Left lung (tissue), 10 donors: ENCODE results near the gene FAM240A. TPM values are rescaled to one million over a fixed set of nuclear protein-coding genes. Genes with fewer than 3 reads are reported as not detected.
A peak's percentile ranks its signal among the peaks of the same experiment; 100 is the strongest.

ENCODE experiments used
- ATAC-seq: fragments of 200-7000 bp; cut with Tn5 transposase; one replicate; pipeline ENCODE4 v1.9.1; 2020; ENCODE audit warnings: moderate library complexity
- DNase-seq, 4 donors: peaks; one replicate each; pipeline ENCODE4 v3.0.0-alpha.2; 2013 to 2020
- H3K27ac ChIP-seq, 2 donors: fragments of 200-600 bp; sonication (generic) in 1 of 2; one replicate each; pipeline versions ENCODE4 v1.5.0 to v1.8.0; 2020 to 2021
- H3K27me3 ChIP-seq, 2 donors: fragments of 200-600 bp; sonication (generic) in 1 of 2; one replicate each; pipeline versions ENCODE4 v1.5.0 to v1.8.0; 2020 to 2021
- H3K36me3 ChIP-seq, 2 donors: fragments of 200-600 bp; sonication (generic) in 1 of 2; one replicate each; pipeline versions ENCODE4 v1.5.0 to v1.8.0; 2020 to 2021
- H3K4me1 ChIP-seq, 2 donors: fragments of 200-600 bp; one replicate each; pipeline ENCODE4 v1.8.0; 2021
- H3K4me3 ChIP-seq, 2 donors: fragments of 200-600 bp; sonication (generic) in 1 of 2; one replicate each; pipeline versions ENCODE4 v1.5.0 to v1.8.0; 2020 to 2021; ENCODE audit warnings: mild to moderate bottlenecking in 1 of 2
- H3K9me3 ChIP-seq, 2 donors: fragments of 200-600 bp; sonication (generic) in 1 of 2; one replicate each; pipeline versions ENCODE4 v1.5.0 to v1.8.0; 2020 to 2021
- intact Hi-C, 2 donors: fragments of 100-400 bp; cut with DNase I; formaldehyde crosslinking; loops; one replicate each; pipeline versions ENCODE4 v1.11.2 to v1.14.2; 2022
- polyA plus RNA-seq, 6 donors: library from polyadenylated mRNA; unstranded; fragments of 120-200 nt; gene quantifications; one replicate each; pipeline ENCODE4 v1.2.1, GENCODE V29; 2013; ENCODE audit not compliant: insufficient read length in 6 of 6
- total RNA-seq, 2 donors: library from RNA; stranded (reverse); fragmentation: NEBNext Ultra II Directional; extraction: Animal tissue kit (Norgen Biotek cat#: 25700); gene quantifications; one replicate each; pipeline ENCODE4 v1.2.1, GENCODE V29; 2021
- TF ChIP-seq, protein P1 (sequence below), 2 donors: fragments of 200-600 bp; sonication (generic) in 1 of 2; IDR thresholded peaks; one replicate each; pipeline versions ENCODE4 v1.5.0 to v1.8.0; 2021; ENCODE audit warnings: antibody characterized with exemption in 2 of 2
- donor health status: DM: no; HTN: yes; CAD: no.
- donor health status: DM: no; HTN: no; CAD: no.

The FAM240A gene
- total and polyA plus RNA-seq, 8 donors, result not detected

- TF ChIP-seq, protein P1, sequence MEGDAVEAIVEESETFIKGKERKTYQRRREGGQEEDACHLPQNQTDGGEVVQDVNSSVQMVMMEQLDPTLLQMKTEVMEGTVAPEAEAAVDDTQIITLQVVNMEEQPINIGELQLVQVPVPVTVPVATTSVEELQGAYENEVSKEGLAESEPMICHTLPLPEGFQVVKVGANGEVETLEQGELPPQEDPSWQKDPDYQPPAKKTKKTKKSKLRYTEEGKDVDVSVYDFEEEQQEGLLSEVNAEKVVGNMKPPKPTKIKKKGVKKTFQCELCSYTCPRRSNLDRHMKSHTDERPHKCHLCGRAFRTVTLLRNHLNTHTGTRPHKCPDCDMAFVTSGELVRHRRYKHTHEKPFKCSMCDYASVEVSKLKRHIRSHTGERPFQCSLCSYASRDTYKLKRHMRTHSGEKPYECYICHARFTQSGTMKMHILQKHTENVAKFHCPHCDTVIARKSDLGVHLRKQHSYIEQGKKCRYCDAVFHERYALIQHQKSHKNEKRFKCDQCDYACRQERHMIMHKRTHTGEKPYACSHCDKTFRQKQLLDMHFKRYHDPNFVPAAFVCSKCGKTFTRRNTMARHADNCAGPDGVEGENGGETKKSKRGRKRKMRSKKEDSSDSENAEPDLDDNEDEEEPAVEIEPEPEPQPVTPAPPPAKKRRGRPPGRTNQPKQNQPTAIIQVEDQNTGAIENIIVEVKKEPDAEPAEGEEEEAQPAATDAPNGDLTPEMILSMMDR (IDR thresholded peaks at IDR 0.05), result no peak
- ATAC-seq (no peak), DNase-seq (peak in 1 of 4 donors; percentile 44)
- H3K36me3 ChIP-seq, result peaks cover 0 to 24% of the 10 kb centered on the region in 2 donors
- intact Hi-C loops, result no loop called here
- H3K4me3 ChIP-seq, result no peak overlapping the region
- H3K9me3 ChIP-seq, result no peaks in the 10 kb centered on the region
- no peak overlapping the region for H3K27ac ChIP-seq
- H3K4me1 ChIP-seq, result no peaks in the 10 kb centered on the region
- H3K27me3 ChIP-seq, result no peaks in the 10 kb centered on the region
Measured at GRCh38 chr3:46668591-46668990, 56.3 kb downstream of the FAM240A start.

DNA sequence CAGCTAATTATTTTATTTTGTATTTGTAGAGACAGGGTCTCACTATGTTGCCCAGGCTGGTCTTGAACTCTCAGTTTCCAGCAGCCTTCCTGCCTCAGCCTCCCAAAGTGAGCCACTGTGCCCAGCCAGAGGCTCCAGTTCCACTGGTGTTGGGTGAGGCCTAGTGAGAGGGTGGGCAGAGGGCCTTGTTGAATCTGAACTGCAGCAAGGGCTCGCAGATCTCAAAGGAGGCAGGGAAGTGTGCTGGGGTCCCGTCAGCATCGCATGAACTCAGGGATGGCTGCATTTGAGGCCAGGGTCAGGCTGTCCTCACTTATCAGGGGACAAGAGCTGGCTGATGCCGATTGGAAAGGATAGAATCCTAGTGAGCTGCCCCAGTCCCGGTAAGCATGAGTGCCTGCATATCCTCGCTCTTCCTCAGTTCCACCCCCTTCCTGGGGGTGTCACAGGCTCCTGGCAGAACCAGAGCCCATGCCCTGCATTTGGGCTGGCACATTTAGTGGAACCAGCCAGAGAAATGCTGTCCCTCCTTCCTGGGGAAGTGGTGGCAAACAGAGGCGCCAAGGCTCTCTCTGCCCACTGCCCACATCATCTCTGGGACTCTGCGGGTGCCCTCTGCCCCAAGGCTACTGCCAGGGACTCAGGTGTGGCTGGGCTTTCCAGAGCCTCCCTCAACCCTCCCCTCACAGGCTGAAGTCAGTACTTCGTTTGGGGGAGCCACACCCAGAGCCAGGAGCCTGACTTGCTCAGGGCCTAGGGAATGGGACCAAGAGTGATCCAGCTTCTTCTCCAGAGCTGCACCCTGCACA, 57.1 kb downstream of the FAM240A start:
- DNase-seq (peak in 2 of 4 donors; percentile 28 to 41), ATAC-seq (no peak)
- Histone ChIP-seq H3K4me1 (no peaks in the 10 kb centered on the region), H3K27ac (no peak overlapping the region), H3K9me3 (no peaks in the 10 kb centered on the region), H3K36me3 (peaks cover 0 to 32% of the 10 kb centered on the region in 2 donors), H3K27me3 (no peaks in the 10 kb centered on the region), H3K4me3 (no peak overlapping the region)
- TF ChIP-seq, protein P1 (IDR thresholded peaks at IDR 0.05), result no peak
- intact Hi-C loops, result no loop called here

DNA sequence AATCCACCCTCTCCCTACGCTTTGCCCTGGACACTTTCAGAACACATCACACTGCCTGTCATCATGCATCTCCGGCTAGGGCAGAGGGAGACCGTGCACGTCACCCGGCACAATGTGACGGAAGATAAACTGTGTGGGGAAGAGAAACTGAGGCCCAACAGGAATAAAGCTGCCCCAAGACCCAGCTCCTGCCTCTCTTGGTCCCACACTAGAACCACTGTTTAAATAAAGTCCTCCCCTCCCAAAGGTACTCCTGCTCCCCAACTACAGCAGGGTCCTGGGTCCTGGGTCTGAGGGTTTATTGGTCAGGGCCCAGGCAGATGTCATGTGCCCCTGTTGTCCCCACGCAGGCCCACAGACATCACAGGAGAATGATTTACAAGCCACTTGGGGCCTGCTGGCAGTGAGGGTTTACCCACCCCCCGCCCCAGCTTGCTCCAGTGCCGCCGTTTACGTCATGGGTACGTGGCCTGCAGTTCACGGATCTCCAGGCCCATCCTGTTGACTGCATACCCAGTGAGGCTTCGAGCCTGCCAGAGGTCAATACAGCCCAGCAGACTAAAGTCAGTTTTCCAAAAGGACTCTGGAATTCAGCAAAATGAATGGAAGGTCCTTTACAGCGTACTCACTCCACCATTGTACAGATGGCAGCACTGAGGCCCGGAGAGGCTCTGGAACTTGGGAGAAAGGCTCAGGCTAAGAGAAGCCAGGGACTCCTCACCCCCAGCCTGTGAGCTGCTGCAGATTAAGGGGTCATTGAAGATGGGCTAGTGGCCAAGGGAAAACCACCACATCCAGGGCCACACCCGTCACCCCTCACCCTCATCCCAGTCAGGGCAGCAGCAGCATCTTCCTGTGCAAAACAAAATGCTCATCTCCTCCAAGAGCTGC, 57.9 kb downstream of the FAM240A start:
- Histone ChIP-seq H3K4me1 (no peaks in the 10 kb centered on the region), H3K9me3 (no peaks in the 10 kb centered on the region), H3K27ac (no peak overlapping the region), H3K4me3 (no peak overlapping the region), H3K27me3 (no peaks in the 10 kb centered on the region), H3K36me3 (peaks cover 0 to 40% of the 10 kb centered on the region in 2 donors)
- DNase-seq (peak in 2 of 4 donors; percentile 17 to 31), ATAC-seq (no peak)
- intact Hi-C loops, result no loop called here
- TF ChIP-seq, protein P1 (IDR thresholded peaks at IDR 0.05), result no peak

- Histone ChIP-seq H3K4me3 (no peak overlapping the region), H3K9me3 (no peaks in the 10 kb centered on the region), H3K27me3 (no peaks in the 10 kb centered on the region), H3K36me3 (peaks cover 0 to 47% of the 10 kb centered on the region in 2 donors), H3K4me1 (no peaks in the 10 kb centered on the region), H3K27ac (no peak overlapping the region)
- TF ChIP-seq, protein P1 (IDR thresholded peaks at IDR 0.05), result no peak
- DNase-seq (peak in 2 of 4 donors; percentile 20 to 34), ATAC-seq (no peak)
- intact Hi-C loops, result no loop called here
Measured at GRCh38 chr3:46670891-46671427, 58.6 kb downstream of the FAM240A start.
